Muscle layer of duodenum (tissue), 2 donors: ENCODE results near the gene F2R.
"Not testable (repeated sequence)": the region's sequence is repeated elsewhere in the genome, so short reads cannot be mapped to it uniquely, and the experiment has no call there.

ENCODE experiments used
- H3K27ac ChIP-seq: one replicate; pipeline ENCODE4 v1.7.0; 2013; ENCODE audit warnings: mild to moderate bottlenecking, low read length
- H3K27me3 ChIP-seq: one replicate; pipeline ENCODE4 v1.7.0; 2013; ENCODE audit warnings: low read depth, mild to moderate bottlenecking, control low read depth, low read length
- H3K36me3 ChIP-seq, 2 donors: one replicate each; pipeline ENCODE4 v1.7.0; 2013; ENCODE audit warnings: low read length in 2 of 2, control low read depth in 1 of 2, mild to moderate bottlenecking in 1 of 2; ENCODE audit not compliant: insufficient read depth in 2 of 2, control insufficient read depth in 1 of 2
- H3K4me1 ChIP-seq, 2 donors: one replicate each; pipeline ENCODE4 v1.7.0; 2013; ENCODE audit warnings: low read length in 2 of 2, mild to moderate bottlenecking in 2 of 2, control low read depth in 1 of 2, moderate library complexity in 1 of 2; ENCODE audit not compliant: insufficient read depth in 2 of 2, control insufficient read depth in 1 of 2
- H3K4me3 ChIP-seq, 2 donors: one replicate each; pipeline ENCODE4 v1.7.0; 2013; ENCODE audit warnings: low read length in 2 of 2, low read depth in 1 of 2, mild to moderate bottlenecking in 1 of 2
- H3K9me3 ChIP-seq, 2 donors: one replicate each; pipeline ENCODE4 v1.7.0; 2013; ENCODE audit warnings: low read length in 2 of 2, control low read depth in 1 of 2, mild to moderate bottlenecking in 1 of 2; ENCODE audit not compliant: control insufficient read depth in 1 of 2
- donor health status: healthy.

The F2R gene

DNA sequence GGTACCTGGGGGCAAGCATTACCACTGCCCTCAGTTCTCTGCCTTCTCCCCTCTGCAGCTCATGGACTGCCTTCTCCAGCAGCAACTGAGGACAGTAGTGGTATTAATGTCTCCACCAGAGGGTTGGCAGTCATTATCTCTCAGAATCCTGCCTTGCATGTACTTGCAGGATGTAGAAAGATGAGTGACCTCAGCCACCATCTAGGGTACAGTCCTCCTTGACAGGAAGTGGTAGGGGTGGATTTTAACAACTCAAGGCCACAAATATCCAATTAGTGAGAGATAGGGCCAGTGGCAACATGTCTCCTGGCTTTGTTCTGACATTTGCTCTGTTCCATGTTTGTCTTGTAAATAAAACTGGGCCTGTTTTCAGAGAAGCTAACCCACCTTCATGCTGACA, 47.2 kb downstream of the F2R start:
- no peaks in the 10 kb centered on the region for H3K4me1 ChIP-seq
- H3K4me3 ChIP-seq = no peak overlapping the region
- H3K36me3 ChIP-seq = no peaks in the 10 kb centered on the region
- peaks cover 0 to 4% of the 10 kb centered on the region in 2 donors for H3K9me3 ChIP-seq
- no peaks in the 10 kb centered on the region for H3K27me3 ChIP-seq
- H3K27ac ChIP-seq = no peak overlapping the region

GRCh38 chr5:76764374-76764773, 48.4 kb downstream of the F2R start:
- no peaks in the 10 kb centered on the region for H3K36me3 ChIP-seq
- no peak overlapping the region for H3K4me3 ChIP-seq
- no peaks in the 10 kb centered on the region for H3K27me3 ChIP-seq
- no peak overlapping the region for H3K27ac ChIP-seq
- H3K9me3 ChIP-seq = peaks cover 0 to 4% of the 10 kb centered on the region in 2 donors
- no peaks in the 10 kb centered on the region for H3K4me1 ChIP-seq

- no peaks in the 10 kb centered on the region for H3K36me3 ChIP-seq
- H3K4me3 ChIP-seq = no peak overlapping the region
- H3K27ac ChIP-seq = no peak overlapping the region
- H3K27me3 ChIP-seq = no peaks in the 10 kb centered on the region
- H3K9me3 ChIP-seq = peaks cover 0 to 4% of the 10 kb centered on the region in 2 donors
- H3K4me1 ChIP-seq = no peaks in the 10 kb centered on the region
These were observed 49.3 kb downstream of the F2R start for GRCh38 chr5:76765249-76765648.

DNA sequence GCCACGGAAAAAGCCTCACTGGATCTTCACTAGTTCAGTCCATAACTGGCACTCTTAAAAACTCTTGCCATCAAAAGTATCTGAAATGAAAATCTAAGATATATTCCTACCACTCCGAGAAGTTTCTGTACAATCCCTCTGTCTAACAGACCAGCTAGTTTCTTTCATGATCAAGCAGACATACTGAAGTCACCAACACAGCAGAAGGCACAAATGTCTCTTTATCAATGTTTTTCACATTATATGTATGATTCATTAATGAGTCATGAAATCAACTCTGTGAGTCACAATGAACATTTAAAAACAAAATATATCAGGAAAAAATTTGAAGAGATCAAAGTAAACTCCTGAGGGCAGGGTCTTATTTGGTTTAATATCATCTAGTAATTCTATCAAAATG, 50.8 kb downstream of the F2R start:
- H3K4me3 ChIP-seq = no peak overlapping the region
- H3K36me3 ChIP-seq = no peaks in the 10 kb centered on the region
- no peaks in the 10 kb centered on the region for H3K4me1 ChIP-seq
- H3K27me3 ChIP-seq = no peaks in the 10 kb centered on the region
- H3K27ac ChIP-seq = no peak overlapping the region
- H3K9me3 ChIP-seq = peaks cover 0 to 4% of the 10 kb centered on the region in 2 donors

DNA sequence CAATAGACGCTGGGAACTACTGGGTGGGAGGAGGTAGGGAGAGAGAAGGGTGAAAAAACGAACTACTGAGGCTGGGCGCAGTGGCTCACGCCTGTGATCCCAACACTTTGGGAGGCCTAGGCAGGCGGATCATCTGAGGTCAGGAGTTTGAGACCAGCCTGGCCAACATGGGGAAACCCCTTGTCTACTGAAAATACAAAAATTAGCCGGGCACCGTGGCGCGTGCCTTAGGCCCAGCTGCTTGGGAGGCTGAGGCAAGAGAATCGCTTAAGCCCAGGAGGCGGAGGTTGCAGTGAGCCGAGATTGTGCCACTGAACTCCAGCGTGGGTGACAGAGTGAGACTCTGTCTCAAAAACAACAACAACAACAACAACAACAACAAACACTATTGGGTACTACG, 55.1 kb downstream of the F2R start:
- H3K4me1 ChIP-seq, H3K27me3 ChIP-seq, H3K36me3 ChIP-seq, H3K27ac ChIP-seq, H3K4me3 ChIP-seq, H3K9me3 ChIP-seq: not testable (repeated sequence)

DNA sequence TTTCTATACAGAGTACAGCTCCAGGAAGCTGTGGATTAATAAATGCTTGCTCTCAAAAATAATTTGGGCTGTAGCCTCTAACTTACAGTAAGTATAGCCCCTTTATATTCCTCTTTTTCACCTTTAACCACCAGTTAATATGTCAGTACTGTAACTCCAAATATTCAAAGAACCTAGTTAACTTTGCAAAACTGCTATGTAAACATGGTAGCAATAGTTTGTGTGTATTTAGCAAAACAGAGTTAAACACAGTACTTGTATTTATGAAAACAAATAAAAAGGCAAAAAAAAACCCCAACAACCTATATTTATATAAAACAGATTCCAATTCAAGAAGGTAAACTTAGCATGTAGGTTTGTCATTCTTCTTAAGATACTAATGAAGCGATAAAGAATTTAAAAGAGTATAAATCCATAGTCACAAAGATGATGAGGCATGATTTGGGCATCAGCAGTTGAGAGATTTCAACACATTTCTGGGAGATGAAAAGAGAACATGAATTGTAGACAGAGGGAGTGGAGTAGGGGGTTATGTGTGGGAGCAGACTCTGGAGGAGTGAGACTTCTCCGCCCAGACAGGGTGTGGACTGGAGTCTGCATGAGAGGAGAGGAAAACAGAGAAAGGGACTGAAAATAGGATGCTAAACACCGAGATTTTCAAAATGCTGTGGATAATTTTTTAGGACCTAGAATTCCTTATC, 55.9 kb downstream of the F2R start:
- Histone ChIP-seq H3K4me1 (no peaks in the 10 kb centered on the region), H3K9me3 (no peaks in the 10 kb centered on the region), H3K27ac (no peak overlapping the region), H3K36me3 (no peaks in the 10 kb centered on the region), H3K4me3 (no peak overlapping the region), H3K27me3 (no peaks in the 10 kb centered on the region)

DNA sequence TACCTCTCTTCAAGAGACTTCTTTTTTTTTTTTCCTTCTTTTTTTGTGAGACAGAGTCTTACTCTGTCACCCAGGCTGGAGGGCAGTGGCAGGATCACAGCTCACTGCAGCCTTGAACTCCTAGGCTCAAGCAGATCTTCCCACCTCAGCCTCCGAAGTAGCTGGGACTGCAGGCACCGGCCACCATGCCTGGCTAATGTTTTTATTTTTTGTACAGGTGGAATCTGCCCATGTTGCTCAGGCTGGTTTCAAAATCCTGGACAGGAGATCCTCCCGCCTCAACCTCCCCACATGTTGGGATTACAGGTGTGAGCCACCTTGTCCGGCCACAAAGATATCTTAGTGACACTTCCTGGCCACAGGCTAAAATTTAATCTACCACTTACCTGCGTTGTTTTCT, 60.0 kb downstream of the F2R start:
- Histone ChIP-seq H3K4me1 (no peaks in the 10 kb centered on the region), H3K4me3 (no peak overlapping the region), H3K36me3 (no peaks in the 10 kb centered on the region)

GRCh38 chr5:76776391-76776790, 60.5 kb downstream of the F2R start:
- Histone ChIP-seq H3K27me3 (no peaks in the 10 kb centered on the region), H3K27ac (no peak overlapping the region), H3K36me3 (no peaks in the 10 kb centered on the region), H3K4me3 (no peak overlapping the region), H3K9me3 (no peaks in the 10 kb centered on the region), H3K4me1 (no peaks in the 10 kb centered on the region)

More for the DNA sequence above, 60.0 kb downstream of the F2R start:
- Histone ChIP-seq H3K27me3 (no peaks in the 10 kb centered on the region), H3K27ac (no peak overlapping the region), H3K9me3 (no peaks in the 10 kb centered on the region)

DNA sequence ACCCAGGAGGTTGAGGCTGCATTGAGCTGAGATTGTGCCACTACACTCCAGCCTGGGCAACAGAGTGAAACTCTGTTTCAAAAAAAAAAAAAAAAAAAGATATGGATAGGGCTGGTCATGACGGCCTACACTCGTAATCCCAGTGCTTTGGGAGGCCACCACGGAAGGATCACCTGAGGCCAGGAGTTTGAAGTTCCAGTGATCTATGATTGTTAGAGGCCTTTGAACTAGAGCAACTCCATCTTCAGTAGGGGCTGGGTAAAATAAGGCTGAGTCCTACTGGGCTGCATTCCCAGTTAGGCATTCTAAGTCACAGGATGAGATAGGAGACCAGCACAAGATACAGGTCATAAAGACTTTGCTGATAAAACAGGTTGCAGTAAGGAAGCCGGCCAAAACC, 64.7 kb downstream of the F2R start:
- H3K9me3 ChIP-seq, H3K27me3 ChIP-seq, H3K4me3 ChIP-seq, H3K36me3 ChIP-seq, H3K4me1 ChIP-seq, H3K27ac ChIP-seq: not testable (repeated sequence)

DNA sequence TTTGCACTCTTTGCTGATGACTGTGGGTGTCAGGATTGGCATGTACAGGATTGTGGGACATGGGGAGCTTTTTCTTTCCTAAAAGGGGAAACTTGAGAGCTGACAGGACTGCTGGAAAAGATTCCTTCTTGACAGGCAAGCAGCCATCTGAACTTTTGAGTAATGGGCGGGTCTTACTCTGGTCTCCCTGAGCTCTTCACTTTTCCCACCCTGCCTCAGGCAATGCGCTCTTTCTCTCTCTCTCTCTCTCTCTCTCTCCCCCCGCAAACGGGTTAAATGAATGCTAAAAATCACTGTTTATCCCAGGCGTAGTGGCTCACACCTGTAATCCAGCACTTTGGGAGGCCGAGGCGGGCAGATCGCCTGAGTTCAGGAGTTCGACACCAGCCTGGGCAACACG, 65.8 kb downstream of the F2R start:
- Histone ChIP-seq H3K4me1 (no peaks in the 10 kb centered on the region), H3K27me3 (no peaks in the 10 kb centered on the region), H3K27ac (no peak overlapping the region), H3K36me3 (no peaks in the 10 kb centered on the region), H3K4me3 (no peak overlapping the region), H3K9me3 (no peaks in the 10 kb centered on the region)

DNA sequence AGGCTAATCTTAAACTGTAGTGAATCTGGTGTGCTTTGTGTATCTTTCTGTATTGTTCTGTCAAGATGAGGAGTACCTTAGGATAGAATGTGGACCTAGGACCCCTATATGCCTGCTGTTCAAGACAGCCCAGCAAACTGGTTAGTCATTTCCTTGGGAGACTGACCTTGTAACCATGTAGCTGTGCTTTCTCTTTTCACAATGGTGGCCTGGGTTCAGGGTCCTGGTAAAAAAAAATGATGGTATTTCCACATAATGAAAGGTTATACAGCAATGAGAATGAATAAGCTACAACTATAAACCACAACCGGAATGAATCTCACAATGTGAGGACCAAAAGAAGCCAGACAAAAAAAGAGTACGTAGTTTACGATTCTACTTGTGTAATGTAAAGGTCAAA, 66.5 kb downstream of the F2R start:
- Histone ChIP-seq H3K4me3 (no peak overlapping the region), H3K36me3 (no peaks in the 10 kb centered on the region), H3K4me1 (no peaks in the 10 kb centered on the region), H3K27me3 (no peaks in the 10 kb centered on the region), H3K27ac (no peak overlapping the region), H3K9me3 (no peaks in the 10 kb centered on the region)
